Measurements from ENCODE around the gene ANKRD13D. TPM values are rescaled to one million over a fixed set of nuclear protein-coding genes. Genes with fewer than 3 reads are reported as not detected.

The ANKRD13D gene
- total and polyA plus RNA-seq, 2 experiments from 2014 or later, result 20.3 to 30.8 TPM

DNA sequence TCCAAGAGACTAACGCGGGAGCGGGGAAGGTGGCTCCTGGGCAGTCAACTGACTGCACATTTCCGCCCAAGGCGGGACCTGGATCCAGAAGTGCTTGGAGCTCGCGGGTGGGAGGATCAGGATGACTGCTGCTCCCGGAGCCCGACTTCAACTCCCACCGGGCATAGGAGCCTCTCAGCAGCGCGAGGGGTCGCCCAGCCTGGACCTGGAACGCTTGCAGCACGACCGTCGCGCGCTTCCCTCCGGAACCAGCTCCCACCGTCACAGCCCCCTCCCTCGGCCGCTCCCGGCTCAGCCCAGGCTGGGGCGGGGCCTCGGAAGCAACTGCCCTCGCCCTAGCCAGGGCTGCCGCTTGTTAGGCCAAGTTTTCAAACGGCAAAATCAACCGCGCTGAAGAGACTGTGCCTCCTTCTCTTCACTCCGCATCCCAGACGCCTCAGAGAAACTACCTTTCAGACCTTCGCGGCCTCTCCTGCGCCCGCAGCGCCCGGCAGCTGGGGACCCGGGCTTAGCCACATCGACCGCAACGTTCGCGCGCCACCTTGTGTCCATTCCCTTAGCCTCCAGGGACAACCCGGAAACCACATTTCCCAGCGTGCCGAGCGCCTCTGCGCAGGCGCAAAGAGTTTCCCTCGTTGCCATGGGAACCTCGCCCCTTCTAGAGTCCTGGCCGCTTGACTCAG, 28.2 kb downstream of the ANKRD13D start:
- Histone ChIP-seq H3K4me1 (ENCODE audit: insufficient read depth) (peaks cover 8% of the 10 kb centered on the region), H3K9me2 (ENCODE audit: insufficient read depth) (no peaks in the 10 kb centered on the region), H3K79me2 (replicated peaks; ENCODE audit: insufficient read depth) (no peaks in the 10 kb centered on the region), H3K4me2 (peak overlapping the region; percentile 91), H3K4me3 (peak overlapping the region; percentile 76), H3F3A (replicated peaks; ENCODE audit: low read depth) (peaks cover 11% of the 10 kb centered on the region; the same call in 1 of the 2 replicates), H3K36me3 (ENCODE audit: insufficient read depth) (no peaks in the 10 kb centered on the region), H2AFZ (peak overlapping the region; percentile 98), H4K20me1 (replicated peaks; ENCODE audit: insufficient read depth) (no peaks in the 10 kb centered on the region), H3K27ac (ENCODE audit: low read depth) (no peak overlapping the region), H3K27me3 (ENCODE audit: insufficient read depth) (peaks cover 32% of the 10 kb centered on the region)
- Mint-ChIP-seq H3K27ac (peak overlapping the region; percentile 93), H3K36me3 (ENCODE audit: low read depth) (no peaks in the 10 kb centered on the region), H3K27me3 (ENCODE audit: insufficient read depth, low read depth, poor library complexity) (peaks cover 25% of the 10 kb centered on the region), H3K4me1 (peaks cover 11% of the 10 kb centered on the region), H3K9me3 (no peaks in the 10 kb centered on the region; the same call in 2 of the 3 replicates), H3K4me3 (peak overlapping the region; percentile 92)
- TF ChIP-seq, protein P1, sequence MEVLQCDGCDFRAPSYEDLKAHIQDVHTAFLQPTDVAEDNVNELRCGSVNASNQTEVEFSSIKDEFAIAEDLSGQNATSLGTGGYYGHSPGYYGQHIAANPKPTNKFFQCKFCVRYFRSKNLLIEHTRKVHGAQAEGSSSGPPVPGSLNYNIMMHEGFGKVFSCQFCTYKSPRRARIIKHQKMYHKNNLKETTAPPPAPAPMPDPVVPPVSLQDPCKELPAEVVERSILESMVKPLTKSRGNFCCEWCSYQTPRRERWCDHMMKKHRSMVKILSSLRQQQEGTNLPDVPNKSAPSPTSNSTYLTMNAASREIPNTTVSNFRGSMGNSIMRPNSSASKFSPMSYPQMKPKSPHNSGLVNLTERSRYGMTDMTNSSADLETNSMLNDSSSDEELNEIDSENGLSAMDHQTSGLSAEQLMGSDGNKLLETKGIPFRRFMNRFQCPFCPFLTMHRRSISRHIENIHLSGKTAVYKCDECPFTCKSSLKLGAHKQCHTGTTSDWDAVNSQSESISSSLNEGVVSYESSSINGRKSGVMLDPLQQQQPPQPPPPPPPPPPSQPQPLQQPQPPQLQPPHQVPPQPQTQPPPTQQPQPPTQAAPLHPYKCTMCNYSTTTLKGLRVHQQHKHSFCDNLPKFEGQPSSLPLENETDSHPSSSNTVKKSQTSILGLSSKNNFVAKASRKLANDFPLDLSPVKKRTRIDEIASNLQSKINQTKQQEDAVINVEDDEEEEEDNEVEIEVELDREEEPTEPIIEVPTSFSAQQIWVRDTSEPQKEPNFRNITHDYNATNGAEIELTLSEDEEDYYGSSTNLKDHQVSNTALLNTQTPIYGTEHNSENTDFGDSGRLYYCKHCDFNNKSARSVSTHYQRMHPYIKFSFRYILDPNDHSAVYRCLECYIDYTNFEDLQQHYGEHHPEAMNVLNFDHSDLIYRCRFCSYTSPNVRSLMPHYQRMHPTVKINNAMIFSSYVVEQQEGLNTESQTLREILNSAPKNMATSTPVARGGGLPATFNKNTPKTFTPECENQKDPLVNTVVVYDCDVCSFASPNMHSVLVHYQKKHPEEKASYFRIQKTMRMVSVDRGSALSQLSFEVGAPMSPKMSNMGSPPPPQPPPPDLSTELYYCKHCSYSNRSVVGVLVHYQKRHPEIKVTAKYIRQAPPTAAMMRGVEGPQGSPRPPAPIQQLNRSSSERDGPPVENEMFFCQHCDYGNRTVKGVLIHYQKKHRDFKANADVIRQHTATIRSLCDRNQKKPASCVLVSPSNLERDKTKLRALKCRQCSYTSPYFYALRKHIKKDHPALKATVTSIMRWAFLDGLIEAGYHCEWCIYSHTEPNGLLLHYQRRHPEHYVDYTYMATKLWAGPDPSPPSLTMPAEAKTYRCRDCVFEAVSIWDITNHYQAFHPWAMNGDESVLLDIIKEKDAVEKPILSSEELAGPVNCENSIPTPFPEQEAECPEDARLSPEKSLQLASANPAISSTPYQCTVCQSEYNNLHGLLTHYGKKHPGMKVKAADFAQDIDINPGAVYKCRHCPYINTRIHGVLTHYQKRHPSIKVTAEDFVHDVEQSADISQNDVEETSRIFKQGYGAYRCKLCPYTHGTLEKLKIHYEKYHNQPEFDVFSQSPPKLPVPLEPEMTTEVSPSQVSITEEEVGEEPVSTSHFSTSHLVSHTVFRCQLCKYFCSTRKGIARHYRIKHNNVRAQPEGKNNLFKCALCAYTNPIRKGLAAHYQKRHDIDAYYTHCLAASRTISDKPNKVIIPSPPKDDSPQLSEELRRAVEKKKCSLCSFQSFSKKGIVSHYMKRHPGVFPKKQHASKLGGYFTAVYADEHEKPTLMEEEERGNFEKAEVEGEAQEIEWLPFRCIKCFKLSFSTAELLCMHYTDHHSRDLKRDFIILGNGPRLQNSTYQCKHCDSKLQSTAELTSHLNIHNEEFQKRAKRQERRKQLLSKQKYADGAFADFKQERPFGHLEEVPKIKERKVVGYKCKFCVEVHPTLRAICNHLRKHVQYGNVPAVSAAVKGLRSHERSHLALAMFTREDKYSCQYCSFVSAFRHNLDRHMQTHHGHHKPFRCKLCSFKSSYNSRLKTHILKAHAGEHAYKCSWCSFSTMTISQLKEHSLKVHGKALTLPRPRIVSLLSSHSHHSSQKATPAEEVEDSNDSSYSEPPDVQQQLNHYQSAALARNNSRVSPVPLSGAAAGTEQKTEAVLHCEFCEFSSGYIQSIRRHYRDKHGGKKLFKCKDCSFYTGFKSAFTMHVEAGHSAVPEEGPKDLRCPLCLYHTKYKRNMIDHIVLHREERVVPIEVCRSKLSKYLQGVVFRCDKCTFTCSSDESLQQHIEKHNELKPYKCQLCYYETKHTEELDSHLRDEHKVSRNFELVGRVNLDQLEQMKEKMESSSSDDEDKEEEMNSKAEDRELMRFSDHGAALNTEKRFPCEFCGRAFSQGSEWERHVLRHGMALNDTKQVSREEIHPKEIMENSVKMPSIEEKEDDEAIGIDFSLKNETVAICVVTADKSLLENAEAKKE (CRISPR knock-in tag; IDR thresholded peaks at IDR 0.05), result no peak
- no peak for TF ChIP-seq NANOG (IDR thresholded peaks at IDR 0.05; ENCODE audit: borderline replicate concordance)
- TF ChIP-seq CREB1 (CRISPR knock-in tag; IDR thresholded peaks at IDR 0.05; ENCODE audit: low read depth), result no peak
- TF ChIP-seq ZNF331 (CRISPR knock-in tag; IDR thresholded peaks at IDR 0.05; ENCODE audit: low read depth), result no peak
- peak; percentile 18 for TF ChIP-seq EZH2 (IDR thresholded peaks at IDR 0.05; ENCODE audit: low read depth, unreplicated experiment)
- peak; percentile 87 for TF ChIP-seq ETS1 (IDR thresholded peaks at IDR 0.05)
- TF ChIP-seq CTCF (conservative IDR thresholded peaks at IDR 0.05; ENCODE audit: low read depth in 2 of 2), result peak; percentile 80 to 96
- TF ChIP-seq POLR2AphosphoS5 (IDR thresholded peaks at IDR 0.05; ENCODE audit: low read depth), result peak; percentile 57; the same call in 1 of the 2 replicates
- peak; percentile 83 for ATAC-seq
- peak; percentile 99 for DNase-seq (ENCODE audit: low spot score)
